ENCODE results near the gene TSPAN17.

Gene TSPAN17

DNA sequence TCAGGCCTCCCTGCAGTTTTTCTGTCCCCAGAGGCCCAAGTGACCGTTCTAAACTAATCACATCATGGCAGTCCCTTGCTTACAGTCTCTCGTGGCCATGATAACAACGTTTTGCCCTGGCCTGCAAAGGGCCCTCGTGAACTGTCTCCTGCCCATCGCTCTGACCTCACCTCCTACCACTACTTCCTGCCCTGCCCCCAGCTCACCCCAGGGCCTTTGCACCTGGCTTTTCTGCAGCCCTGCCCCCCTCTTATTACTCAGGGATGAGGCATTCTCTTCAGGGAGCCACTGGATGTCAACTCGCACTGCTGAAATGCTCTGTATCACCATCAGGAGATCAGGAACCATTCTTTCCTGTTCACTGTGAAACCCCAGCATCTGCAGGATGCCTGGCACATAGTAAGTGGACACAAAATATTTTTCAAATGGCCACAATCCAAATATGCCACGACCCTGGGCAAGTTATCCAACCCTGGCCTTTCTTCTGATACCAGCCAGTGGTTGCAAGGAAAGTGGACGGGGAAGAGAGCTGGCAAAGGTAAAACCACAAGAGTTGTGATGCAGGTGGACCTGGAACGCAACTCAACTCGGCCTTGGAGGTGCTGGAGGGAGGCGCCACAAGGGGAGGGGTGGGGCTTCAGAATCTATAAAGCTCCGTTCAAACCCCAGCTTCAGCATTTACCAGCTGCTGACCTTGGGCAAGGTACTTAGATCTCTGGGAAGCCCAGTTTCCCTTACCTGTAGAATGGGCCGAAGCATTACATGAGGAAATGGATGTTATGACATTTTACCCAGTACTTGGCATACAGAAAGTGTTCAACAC, 18.7 kb upstream of the TSPAN17 start:
- TF ChIP-seq ZNF274 (IDR thresholded peaks at IDR 0.05; ENCODE audit: low read depth, low read length): no peak
- no peak overlapping the region for H3K4me3 ChIP-seq (ENCODE audit: low read length)

DNA sequence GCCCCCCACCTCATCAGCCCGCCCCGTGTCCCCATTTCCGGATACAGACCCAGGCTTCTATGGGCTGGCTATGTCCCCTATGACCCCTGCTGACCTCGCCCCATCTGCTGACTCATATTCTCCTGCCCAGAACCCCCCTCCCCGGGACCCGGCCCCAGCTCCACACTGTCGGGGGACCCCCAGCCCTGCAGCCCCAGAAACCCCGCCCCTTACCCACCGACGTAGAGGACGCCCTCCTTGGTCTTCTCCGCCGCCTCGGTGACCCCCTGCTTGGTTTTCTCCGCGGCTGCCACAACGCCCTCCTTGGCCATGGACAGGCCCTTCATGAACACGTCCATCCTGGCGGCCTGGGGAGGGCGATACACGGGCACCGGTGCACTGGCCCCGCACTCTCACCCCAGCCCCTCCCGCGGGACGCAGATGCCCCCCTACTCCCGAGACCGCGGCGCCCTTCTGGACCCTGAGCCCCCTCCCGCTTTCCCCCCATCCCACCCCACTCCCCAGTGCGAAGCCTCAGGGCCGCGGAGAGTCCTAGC, 17.9 kb upstream of the TSPAN17 start:
- no peak for TF ChIP-seq ZNF274 (IDR thresholded peaks at IDR 0.05; ENCODE audit: low read depth, low read length)
- no peak overlapping the region for H3K4me3 ChIP-seq (ENCODE audit: low read length)

DNA sequence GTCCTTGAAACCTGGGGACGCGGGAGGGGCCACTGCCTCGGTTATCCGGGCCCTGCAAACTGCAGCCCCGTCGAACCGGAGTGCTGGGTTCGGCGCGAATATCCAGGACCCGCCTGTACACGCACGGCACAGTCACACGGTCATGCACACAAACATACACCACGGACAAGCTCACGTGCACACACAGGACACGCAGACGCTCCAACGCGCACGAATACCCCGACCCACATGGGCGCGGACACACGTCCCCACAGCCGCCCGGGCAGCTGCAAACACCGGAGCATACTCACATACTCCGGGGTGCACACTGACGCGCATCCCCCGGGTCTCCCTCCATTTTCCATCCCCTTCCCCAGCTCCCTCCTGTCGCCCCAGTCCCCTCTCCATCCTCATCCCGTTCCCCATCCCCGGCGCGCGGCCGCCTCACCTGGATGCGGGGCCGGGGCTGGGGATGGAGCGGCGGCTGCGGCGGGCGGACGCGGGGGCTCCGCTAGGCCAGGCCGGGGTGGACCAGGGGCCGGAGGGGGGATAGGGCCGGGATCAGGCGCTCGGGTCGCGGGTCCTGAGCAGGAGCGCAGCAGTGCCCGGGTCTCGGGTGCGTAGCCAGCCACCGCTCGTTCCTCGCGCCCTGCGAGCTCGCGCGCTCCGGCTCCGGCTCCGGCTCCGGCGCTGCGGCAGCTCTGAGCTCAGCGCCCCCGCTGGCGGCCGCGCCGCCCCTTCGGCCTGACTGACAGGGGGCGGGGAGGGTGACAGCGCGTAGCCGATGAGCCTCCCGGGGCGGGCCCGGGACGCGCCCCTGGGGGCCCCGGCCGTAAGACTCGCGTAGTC, 17.2 kb upstream of the TSPAN17 start, which contains the start of the genes EIF4E1B and SNCB:
EIF4E1B (plus strand) TSS at position 823 of the 828 bp plus-strand sequence. CDS start 12,113 bp downstream, outside the sequence.
SNCB (minus strand) TSS at position 682 of the 828 bp plus-strand sequence. CDS start 880 bp downstream, outside the sequence.
- no peak within 1 kb of the TSS; the same call in 1 of the 2 replicates for H3K4me3 ChIP-seq (ENCODE audit: low read length)
- no peak for TF ChIP-seq ZNF274 (IDR thresholded peaks at IDR 0.05; ENCODE audit: low read depth, low read length)

DNA sequence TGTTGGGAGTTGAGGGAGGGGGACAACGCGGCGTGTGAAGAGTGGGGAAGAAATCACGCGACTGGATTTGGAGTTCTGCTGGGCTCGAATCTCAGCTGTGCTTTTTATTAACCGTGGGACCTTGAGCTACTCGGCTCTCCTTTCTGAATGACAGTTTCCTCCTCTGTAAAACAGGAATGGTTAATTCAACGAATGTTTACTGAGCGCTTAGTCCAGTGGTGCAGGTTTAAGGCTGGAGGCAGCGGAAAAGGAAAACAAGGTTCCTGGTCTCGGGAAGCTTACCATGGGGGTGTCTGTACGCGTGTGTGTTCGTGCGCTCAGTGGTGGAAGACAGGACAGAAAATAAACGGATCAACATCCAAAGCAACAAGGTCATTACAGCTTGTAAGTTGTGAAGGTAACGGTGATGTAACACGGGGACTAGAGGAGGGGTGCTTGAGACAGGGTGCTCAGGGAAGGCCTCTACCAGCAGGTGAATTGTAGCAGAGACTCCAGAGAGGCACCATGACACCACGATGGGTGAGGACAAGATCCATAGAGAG, 16.5 kb upstream of the TSPAN17 start:
- TF ChIP-seq ZNF274 (IDR thresholded peaks at IDR 0.05; ENCODE audit: low read depth, low read length): no peak
- H3K4me3 ChIP-seq (ENCODE audit: low read length): no peak overlapping the region; the same call in 1 of the 2 replicates

GRCh38 chr5:176631383-176632200, 15.7 kb upstream of the TSPAN17 start:
- H3K4me3 ChIP-seq (ENCODE audit: low read length): no peak overlapping the region
- no peak for TF ChIP-seq ZNF274 (IDR thresholded peaks at IDR 0.05; ENCODE audit: low read depth, low read length)

- TF ChIP-seq ZNF274 (IDR thresholded peaks at IDR 0.05; ENCODE audit: low read depth, low read length): no peak
- H3K4me3 ChIP-seq (ENCODE audit: low read length): no peak overlapping the region
Observed at GRCh38 chr5:176632745-176633144, 14.5 kb upstream of the TSPAN17 start.

GRCh38 chr5:176633598-176633997, 13.7 kb upstream of the TSPAN17 start:
- H3K4me3 ChIP-seq (ENCODE audit: low read length): no peak overlapping the region; the same call in 1 of the 2 replicates
- no peak for TF ChIP-seq ZNF274 (IDR thresholded peaks at IDR 0.05; ENCODE audit: low read depth, low read length)

GRCh38 chr5:176636426-176636825, 10.9 kb upstream of the TSPAN17 start:
- TF ChIP-seq ZNF274 (IDR thresholded peaks at IDR 0.05; ENCODE audit: low read depth, low read length): no peak
- H3K4me3 ChIP-seq (ENCODE audit: low read length): no peak overlapping the region

- no peak for TF ChIP-seq ZNF274 (IDR thresholded peaks at IDR 0.05; ENCODE audit: low read depth, low read length)
- H3K4me3 ChIP-seq (ENCODE audit: low read length): no peak overlapping the region
Observed at GRCh38 chr5:176637556-176637955, 9.7 kb upstream of the TSPAN17 start.

- no peak for TF ChIP-seq ZNF274 (IDR thresholded peaks at IDR 0.05; ENCODE audit: low read depth, low read length)
- no peak overlapping the region for H3K4me3 ChIP-seq (ENCODE audit: low read length)
Observed at GRCh38 chr5:176638437-176638836, 8.8 kb upstream of the TSPAN17 start.

DNA sequence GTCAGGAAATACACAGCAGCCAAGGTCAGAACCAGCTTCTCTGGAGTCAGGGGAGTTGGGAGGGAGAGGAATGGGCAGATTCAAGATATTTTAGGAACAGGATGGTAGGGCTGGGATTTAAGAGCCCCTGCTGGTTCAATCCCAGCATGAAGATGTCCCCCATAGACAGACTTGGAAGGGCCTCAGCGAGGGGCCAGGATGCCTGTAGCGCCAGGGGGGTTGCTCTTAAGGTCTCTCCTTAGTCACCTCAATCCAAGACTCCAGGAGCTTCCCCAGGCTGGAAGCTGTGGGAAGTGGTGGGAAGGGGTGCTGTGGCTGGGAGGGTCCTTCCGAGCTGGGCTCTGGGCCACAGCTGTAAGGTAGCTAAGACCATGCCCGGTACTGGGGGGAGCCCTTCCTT, 8.1 kb upstream of the TSPAN17 start:
- no peak for TF ChIP-seq ZNF274 (IDR thresholded peaks at IDR 0.05; ENCODE audit: low read depth, low read length)
- no peak overlapping the region for H3K4me3 ChIP-seq (ENCODE audit: low read length)

GRCh38 chr5:176639981-176640380, 7.3 kb upstream of the TSPAN17 start:
- no peak overlapping the region for H3K4me3 ChIP-seq (ENCODE audit: low read length)
- no peak for TF ChIP-seq ZNF274 (IDR thresholded peaks at IDR 0.05; ENCODE audit: low read depth, low read length)

GRCh38 chr5:176640616-176641015, 6.7 kb upstream of the TSPAN17 start:
- H3K4me3 ChIP-seq (ENCODE audit: low read length): no peak overlapping the region
- TF ChIP-seq ZNF274 (IDR thresholded peaks at IDR 0.05; ENCODE audit: low read depth, low read length): no peak

Data from GM08714 (cell line).